Measurements from ENCODE around the gene HTR3B.
"Not testable (repeated sequence)": the region's sequence is repeated elsewhere in the genome, so short reads cannot be mapped to it uniquely, and the experiment has no call there.

HTR3B gene

DNA sequence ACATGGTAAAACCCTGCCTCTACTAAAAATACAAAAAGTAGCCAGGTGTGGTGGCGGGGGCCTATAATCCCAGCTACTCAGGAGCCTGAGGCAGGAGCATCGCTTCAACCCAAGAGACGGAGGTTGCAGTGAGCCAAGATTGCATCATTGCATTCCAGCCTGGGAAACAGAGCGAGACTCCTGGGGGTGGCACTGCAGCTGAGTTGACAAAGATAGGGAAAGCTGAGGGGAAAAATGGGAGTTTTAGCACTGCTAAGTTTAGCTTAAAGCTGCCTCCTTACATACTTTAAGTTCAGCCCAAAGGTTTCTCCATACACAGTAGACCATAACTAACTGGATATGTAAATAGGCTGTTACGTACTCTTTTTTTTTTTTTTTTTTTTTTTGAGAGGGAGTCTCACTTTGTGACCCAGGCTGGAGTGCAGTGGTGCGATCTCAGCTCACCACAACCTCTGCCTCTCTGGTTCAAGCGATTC is 20.2 kb upstream of the HTR3B start:
- peak; percentile 15 for DNase-seq

DNA sequence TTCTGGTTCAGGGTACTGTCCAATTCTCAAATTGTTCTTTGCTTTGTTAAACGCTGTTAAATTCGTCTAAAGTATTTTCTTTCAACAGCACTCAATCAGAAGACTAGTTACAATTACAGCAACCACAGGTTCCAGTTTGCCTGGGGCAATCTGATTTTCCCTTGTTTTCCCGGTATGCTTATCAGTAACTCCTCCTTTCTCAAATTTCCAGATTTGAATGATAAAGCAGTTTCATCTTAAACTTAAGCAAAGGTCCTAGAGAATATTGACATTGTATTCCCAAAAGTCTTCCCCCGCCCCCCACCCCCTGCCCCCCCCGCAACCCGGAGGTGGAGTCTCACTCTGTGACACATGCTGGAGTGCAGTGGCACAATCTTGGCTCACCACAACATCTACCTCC is 18.7 kb upstream of the HTR3B start:
- no peak for DNase-seq

DNA sequence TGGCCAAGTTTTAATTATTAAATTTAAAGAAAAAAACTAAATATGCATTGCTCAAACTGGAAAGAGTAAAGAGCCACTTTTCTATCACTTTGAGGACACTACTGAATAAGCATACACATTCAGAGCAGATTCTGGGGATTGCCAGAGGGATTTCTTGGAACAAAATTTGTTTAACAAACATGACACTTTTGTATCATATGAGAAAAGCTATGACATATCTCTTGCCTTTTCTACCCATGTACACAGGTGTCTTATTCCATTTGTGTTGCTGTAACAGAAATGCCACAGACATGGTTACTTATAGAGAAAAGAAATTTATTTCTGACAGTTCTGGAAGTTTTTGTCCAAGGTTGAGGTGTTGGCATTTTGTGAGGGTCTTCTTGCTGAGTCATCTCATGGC is 15.7 kb upstream of the HTR3B start:
- no peak for DNase-seq

DNA sequence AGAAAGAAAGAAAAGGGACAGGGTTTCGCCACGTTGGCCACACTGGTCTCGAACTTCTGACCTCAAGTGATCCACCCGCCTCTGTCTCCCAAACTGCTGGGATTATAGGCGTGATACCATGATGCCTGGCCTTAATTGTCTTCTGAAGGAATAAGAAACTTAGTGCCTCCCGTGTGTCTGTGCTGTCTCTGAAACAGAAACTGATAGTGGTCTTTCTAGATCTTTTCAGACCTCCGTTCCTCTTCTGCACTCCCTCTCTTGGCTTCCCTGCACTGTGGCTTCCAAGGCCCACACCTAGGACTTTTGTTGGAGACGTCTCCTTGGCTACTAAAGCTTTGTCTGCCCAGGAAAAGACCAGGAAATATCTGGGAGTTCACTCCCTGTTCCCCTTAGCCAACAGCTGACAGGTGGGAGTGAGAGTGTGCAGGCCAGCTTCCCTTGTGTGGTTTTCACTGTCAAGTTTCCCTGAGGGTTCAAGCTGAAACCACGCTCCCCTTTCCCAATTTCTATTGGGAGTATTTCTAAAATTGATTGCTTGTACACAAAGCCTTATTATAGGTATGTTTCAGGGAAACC is 10.1 kb upstream of the HTR3B start:
- no peak for DNase-seq

DNA sequence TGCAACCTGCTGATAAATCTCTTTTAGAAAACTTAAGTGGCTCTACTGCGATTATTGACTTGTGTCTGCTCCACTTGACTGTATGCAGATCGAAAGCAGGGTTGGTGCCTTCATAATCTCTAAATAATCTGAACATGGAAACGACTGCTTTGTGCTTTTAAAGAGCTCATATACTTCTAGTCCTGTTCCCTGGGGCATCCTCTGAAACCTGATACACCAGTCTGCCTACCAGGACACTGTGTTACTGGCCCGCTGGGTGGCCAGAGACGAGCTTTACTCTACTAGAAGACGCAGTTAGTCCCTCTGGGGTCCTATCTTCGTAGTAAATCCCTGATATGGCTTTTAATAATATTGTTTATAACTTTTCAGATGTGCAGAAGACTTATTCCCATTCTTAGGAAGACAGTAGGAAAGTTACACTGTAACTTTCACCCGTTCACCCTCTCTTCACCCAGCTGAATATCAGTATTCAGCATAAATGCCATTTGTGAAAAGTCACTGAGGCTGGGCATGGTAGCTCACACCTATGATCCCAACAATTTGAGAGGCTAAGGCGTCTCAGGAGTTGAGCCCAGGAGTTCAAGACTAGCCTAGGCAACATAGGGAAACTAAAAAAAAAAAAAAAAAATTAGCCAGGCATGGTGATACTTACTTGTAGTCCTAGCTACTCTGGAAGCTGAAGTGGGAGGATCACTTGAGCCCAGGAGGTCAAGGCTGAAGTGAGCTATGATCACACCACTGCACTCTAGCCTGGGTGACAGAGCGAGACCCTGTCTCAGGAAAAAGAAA is 9.0 kb upstream of the HTR3B start:
- DNase-seq, result no peak

DNA sequence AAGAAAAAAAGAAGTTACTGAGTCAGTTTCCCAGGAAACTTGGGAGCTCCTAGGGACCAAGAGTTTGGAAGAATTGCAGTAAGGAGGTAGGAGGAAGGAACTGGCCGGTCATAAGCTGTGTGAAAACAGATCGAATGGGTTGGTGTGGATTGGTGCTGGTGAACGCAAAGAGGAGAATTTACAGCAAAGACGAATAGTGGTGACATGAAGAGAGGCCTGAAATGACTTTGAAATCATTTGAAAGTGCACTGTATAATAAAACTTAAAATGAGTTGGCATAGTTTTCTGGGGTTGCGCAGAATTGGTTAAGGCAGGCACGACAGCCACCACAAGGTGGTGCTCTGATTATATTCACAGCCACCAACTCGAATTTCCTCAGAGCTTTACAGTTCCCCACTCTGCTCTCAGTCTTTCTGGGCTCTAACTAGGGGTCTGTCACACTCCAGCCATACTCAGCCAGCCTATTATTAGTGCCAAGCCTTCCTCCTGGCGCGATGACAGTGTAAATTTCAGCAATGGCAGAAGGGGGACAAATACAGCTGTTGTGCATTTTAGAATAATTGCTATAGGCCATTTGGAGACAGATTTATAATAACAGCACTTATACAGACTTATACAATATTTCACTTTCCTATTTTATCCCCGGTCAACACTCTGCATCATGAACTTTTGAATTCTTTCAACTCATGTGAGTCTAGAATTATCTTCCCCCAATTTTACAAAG is 8.3 kb upstream of the HTR3B start:
- DNase-seq, result peak; percentile 49

DNA sequence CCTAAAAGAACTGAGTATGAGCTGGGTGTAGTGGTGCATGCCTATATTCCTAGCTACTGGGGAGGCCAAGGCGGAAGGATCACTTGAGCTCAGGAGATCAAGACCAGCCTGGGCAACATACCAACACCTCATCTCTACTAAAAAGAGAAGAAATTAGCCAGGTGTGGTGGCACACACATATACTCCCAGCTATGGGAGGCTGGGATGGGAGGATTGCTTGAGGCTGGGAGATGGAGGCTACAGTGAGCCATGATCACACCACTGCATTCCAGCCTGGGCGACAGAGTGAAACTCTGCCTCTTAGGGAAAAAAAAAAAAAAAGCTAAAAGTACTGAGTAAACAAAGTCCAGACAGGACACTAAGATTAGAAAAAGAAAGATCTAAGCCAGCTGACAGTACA is 3.5 kb upstream of the HTR3B start:
- DNase-seq, result no peak

DNA sequence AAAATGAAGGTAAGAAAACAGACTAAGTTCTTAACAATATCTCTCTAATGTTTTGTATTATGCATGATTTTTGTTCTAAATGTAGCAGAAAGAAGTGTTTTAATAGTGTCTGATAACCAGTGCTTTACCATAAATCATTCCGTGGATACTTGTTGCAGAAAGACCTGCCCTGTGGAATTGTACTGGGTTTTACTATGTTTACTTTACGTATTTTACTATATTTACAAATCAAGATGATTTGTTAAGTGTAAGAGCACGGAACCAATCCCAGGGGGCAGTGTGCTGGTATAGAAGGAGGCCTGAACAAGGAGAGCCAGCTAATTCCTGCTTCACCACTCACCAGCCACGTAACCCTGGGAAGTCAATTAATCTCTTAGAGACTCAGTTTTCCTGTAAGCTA is 1.4 kb downstream of the HTR3B start:
- DNase-seq, result no peak

DNA sequence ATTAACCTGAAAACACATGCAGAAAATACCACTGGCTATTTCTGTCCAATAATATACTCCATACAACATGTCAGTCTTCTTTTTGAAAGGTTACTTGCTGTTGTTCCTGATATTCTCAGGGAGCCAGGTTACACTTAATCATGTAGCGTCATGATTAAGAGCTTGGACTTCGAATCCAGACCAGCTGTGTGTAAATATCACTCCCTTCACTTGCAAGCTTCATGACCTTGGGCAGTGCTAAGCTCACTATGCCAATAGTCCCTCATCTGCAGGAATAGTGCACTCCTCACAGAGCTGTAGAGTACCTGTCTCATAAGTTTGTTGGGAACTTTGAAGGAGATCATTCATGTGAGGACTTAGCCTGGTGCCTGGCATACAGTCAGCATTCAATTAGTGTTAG is 1.9 kb downstream of the HTR3B start:
- no peak for DNase-seq

DNA sequence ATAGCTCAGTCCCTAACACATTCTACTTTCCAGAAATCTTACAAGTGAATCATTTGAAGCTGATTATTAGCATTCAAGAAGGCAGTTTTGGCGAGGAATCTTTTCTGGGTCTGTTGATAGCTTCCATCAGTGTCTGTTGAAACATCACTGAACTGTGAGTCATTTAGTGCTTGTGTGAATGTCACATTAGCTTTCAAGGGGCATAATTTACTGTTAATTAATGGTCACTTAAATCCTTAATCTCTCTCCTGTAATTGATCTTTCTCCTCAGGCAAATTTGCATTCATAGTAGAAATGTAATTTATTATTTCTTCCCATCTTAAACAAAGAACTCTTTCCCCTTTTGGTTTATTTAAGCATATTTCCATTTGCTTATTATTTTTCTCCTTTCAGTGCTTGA is 2.6 kb downstream of the HTR3B start:
- no peak for DNase-seq

DNA sequence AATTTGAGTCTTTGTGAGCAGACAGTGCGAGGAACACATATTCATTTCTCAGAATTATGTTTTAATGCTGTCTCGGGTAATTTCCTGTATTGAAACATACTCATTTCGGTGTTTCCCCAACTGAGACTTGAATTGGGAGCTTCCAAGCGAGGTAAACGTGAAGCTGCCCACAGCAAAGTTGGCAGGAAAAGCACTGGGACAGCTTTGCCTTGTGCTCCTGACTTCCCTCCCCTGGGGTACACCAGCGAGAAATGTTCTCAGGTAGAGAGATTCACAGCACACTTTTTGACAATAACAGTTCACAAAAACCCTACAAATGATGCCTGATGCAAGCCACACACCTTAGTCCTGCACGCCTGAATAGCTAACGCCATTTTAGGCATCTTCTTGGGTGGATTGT is 3.1 kb downstream of the HTR3B start:
- no peak for DNase-seq

DNA sequence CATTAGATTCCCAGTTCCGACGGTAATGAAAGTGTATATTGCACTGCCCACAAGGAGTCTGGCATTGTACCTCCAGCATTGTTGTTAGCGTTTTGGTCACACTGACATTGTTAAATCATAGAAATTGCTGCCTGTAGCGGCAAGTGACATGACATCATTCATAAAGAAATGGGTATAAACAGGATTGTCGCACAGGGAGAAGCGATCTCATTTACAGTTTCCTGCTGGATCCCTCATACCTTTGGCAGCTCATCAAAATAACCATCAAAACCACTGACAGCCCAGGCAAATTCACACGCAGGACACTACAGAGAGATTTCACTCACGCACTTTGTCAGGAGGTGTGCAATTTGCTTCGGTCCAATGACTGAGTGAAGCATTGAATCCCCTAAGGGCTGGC is 3.5 kb downstream of the HTR3B start:
- DNase-seq, result no peak

DNA sequence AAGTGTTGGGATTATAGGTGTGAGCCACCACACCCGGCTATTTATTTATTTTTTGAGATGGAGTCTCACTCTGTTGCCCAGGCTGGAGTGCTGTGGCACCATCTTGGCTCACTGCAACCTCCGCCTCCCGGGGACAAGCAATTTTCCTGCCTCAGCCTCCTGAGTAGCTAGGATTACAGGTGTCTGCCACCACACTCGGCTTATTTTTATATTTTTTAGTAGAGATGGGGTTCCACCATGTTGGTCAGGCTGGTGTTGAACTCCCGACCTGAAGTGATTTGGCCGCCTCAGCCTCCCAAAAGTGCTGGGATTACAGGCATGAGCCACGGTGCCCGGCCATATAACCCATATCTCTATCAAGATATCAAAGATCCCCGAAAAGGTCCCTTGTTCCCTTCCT is 6.9 kb downstream of the HTR3B start:
- DNase-seq, result not testable (repeated sequence)

DNA sequence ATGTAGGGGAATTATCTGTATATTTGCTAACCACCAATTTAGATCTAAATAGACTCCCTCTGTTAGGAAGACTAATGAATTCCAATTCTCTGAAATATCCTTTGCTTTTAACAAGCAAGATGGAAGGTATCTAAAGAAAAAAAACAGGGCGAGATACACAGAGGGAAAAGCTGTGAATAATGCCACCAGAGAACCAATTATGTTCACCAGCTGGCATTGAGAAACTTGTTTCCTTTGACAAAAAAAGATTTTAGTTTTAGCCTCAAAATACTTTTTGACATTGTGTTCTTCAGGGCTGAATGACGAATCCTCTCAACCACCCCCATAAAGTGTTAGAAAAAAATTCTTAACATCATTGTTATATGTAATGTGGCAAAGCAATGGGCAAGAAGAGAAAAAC is 19.0 kb downstream of the HTR3B start:
- DNase-seq, result no peak

DNA sequence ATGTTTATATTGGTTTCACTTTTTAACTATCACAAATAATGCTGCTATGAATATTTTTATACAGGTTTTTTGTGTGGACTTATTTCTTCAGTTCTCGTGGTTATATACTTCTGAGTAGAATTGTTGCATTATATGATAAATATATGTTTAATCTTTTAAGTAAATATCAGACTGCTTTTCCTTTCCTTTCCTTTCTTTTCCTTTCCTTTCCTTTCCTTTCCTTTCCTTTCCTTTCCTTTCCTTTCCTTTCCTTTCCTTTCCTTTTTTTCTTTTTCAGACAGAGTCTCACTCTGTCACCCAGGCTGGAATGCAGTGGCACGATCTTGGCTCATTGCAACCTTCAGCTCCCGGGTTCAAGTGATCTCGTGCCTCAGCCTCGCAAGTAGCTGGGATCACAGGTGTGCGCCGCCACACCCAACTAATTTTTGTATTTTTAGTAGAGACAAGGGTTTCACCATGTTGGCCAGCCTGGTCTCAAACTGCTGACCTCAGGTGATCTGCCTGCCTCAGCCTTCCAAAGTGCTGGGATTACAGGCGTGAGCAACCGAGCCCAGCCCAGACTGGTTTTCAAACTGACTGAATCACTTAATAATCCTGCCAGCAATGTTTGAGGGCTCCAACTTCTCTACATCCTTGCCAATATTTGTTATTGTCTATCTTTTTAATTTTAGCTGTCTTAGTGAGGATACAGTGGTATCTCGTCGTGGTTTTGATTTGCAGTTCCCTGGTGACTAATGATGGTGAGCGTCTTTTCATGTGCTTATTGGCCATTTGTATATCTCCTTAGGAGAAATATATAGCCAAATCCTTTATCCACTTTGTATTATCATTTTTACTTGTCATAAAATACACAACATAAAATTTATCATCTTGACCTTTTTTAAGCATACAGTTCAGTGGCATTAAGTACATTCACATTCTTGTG is 21.9 kb downstream of the HTR3B start:
- no peak for DNase-seq

DNA sequence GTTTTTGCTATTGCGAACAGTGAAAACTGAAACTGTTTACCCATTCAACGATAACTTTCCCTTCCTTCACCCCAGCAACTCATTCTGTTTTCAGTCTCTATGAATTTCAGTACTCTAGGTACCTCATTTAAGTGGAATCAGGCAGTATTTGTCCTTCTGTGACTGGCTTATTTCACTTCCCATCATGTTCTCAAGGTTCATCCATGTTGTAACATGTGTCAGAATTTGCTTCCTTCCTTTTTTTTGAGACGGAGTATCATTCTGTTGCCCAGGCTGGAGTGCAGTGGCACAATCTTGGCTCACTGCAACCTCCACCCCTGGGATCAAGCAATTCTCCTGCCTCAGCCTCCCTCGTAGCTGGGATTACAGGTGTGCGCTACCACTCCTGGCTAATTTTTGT is 23.7 kb downstream of the HTR3B start:
- no peak for DNase-seq

DNA sequence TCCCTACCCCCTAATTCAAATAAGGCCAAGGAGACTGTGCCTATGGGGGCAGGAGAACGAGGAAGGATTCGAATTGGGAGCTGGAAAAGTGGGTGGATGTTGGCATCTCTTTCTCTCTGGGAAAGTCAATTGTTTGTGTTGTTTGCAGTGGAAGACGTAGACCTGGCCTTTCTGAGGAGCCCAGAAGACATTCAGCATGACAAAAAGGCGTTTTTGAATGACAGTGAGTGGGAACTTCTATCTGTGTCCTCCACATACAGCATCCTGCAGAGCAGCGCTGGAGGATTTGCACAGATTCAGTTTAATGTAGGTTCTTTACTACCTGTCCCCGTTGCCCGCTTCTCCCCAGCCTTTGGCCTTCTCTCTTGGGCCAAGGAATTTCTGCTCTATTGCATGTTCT is 28.2 kb downstream of the HTR3B start:
- no peak for DNase-seq

DNA sequence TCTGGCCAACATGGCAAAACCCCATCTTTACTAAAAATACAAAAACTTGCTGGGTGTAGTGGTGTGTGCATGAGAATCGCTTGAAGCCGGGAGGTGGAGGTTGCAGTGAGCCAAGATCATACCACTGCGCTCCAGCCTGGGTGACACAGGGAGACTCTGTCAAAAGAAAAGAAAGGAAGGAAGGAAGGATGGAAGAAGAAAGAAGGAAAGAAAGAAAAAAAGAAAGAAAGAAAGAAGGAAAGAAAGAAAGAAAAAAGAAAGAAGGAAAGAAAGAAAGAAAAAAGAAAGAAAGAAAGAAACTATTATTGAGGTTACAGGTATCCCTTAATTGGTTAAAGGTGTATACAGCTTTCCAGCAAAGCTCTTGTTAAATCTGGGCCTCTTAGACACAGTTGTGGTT is 29.6 kb downstream of the HTR3B start:
- DNase-seq, result not testable (repeated sequence)

DNA sequence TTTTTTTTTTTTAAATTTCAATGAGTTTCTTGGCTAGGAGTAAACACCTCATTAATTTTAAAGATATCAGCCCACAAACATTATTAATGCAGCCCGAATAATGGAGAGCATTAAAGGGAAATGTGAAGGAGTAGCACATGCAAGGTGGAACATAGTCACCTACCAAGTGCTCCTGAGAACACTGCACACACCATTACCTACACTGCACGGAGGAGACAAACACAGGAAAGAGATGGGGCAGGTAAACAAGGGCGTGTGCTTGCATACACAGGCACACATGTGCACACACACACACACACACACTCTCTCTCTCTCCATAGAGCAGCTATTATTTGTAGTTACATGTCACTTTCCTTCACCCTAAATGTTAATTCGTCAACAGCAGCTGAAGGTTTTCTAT is 30.2 kb downstream of the HTR3B start:
- DNase-seq, result no peak

DNA sequence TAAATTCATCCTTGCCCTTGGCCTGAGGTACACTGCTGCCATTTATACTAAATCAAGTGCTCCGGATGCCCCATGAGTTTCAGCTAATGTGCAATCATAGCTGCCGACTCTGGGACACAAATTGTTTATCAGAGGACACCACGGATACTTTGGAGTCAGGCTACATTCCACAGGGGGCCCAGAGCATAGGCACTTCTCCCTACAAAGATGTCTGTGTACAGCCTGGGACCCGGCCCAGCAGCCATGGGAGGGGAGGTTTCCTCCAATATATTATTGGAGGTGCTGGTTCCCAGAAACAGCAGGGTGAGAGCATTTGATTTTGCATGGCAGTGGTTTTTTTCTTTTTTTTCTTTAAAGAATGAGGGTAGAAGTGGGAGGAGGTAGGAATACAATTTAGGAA is 31.3 kb downstream of the HTR3B start:
- no peak for DNase-seq

DNA sequence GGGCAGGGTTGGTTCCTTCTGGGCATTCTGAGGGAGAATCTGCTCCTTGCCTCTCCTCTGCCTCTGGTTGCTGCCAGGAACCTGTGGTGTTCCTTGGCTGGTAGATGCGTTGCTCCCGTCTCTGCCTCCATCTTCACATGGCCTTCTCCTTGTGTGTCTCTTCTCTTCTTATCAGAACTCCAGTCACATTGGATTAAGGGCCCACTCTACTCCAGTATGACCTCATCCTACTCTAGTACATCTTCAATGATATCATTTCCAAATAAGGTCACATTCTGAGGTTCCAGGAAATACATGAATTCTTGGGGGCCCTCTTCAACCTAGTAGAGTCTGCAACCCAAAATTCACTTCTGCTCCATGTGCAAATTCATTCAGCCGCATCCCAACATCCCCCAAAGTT is 33.3 kb downstream of the HTR3B start:
- DNase-seq, result no peak

DNA sequence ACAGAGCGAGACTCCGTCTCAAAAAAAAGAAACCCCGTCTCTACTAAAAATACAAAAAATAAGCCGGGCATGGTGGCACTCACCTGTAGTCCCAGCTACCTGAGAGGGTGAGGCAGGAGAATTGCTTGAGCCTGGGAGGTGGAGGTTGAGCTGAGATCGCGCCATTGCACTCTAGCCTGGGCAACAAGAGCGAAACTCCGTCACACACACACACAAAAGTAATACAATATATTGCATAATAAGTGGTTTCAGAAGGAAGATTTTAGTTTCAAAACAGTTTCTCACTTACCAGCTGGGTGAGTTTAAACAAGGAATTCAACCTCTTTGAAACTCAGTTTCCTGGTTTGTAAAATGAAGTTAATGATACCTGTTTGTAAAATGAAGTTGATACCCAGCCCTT is 37.7 kb downstream of the HTR3B start:
- DNase-seq, result no peak

DNA sequence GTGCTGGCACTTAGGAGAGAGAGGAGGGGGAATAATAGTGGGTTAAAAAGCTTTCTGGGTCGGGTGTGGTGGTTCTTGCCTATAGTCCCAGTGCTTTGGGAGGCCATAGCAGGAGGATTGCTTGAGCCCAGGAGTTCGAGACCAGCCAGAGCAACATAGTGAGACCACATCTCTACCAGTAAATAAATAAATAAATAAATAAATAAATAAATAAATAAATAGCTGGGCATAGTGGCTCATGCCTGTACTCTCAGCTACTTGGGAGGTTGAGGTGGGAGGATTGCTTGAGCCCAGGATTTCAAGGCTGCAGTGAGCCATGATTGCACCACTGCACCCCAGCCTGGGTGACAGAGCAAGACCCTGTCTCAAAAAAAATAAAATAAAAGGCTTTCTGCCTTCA is 41.6 kb downstream of the HTR3B start:
- DNase-seq, result not testable (repeated sequence)
